K562 (cell line): ENCODE results near the gene WNT8A.

Experiments
- CHD4 ChIP-seq: fragments of 200-600 bp; sonication (generic); IDR thresholded peaks from 3 replicates; pipeline ENCODE4 v1.6.1; 2012; ENCODE audit warnings: low read depth, mild to moderate bottlenecking, mixed read lengths, low read length, inconsistent platforms; ENCODE audit not compliant: insufficient read depth, insufficient replicate concordance, poor library complexity, severe bottlenecking
- POLR2AphosphoS5 ChIP-seq: IDR thresholded peaks from 2 replicates; pipeline ENCODE4 v1.6.1; 2011; ENCODE audit warnings: mild to moderate bottlenecking, low read depth, low read length, moderate library complexity; ENCODE audit not compliant: control insufficient read depth, insufficient read depth
- REST ChIP-seq, 2 experiments: fragments of 450-650 bp; formaldehyde crosslinking in 1 of 2; IDR thresholded peaks; 2 replicates each; pipeline versions ENCODE4 v1.4.0 to v1.6.1; 2014 to 2020; ENCODE audit warnings: mild to moderate bottlenecking in 2 of 2, borderline replicate concordance in 1 of 2, low read depth in 1 of 2
- UBTF ChIP-seq, 2 experiments: IDR thresholded peaks; 2 replicates each; pipeline ENCODE4 v1.6.1; 2012; ENCODE audit warnings: improper control_type of control experiment in 2 of 2, low read depth in 2 of 2, low read length in 2 of 2, borderline replicate concordance in 1 of 2
- ZNF239 ChIP-seq: fragments of 250-450 bp; sonication (Bioruptor Pico); IDR thresholded peaks from 2 replicates; pipeline ENCODE4 v1.4.0; 2020; ENCODE audit warnings: mild to moderate bottlenecking
- ZNF253 ChIP-seq: fragments of 250-450 bp; sonication (Bioruptor Pico); conservative IDR thresholded peaks from 2 replicates; pipeline ENCODE4 v1.6.1; 2021; ENCODE audit warnings: mild to moderate bottlenecking

- no peak for TF ChIP-seq ZNF253 (CRISPR knock-in tag)
- TF ChIP-seq ZNF239 (CRISPR knock-in tag) = no peak
- TF ChIP-seq CHD4 = no peak
- TF ChIP-seq POLR2AphosphoS5 = no peak
- no peak for TF ChIP-seq UBTF (IDR thresholded peaks at IDR 0.05; ENCODE audit: borderline replicate concordance in 1 of 2, low read depth in 2 of 2, low read length in 2 of 2)
- TF ChIP-seq REST (IDR thresholded peaks at IDR 0.05; ENCODE audit: borderline replicate concordance) = no peak
- TF ChIP-seq REST (CRISPR knock-in tag; IDR thresholded peaks at IDR 0.05; ENCODE audit: low read depth) = no peak
These were observed 32.2 kb upstream of the WNT8A start for GRCh38 chr5:138051441-138052296.
